Lower leg skin (tissue), 3 donors: ENCODE data around the gene CRTC1.

Source experiments
- POLR2A ChIP-seq, 2 donors: fragments of 450-650 bp; IDR thresholded peaks; one replicate each; pipeline ENCODE4 v1.6.1; 2016 to 2017; ENCODE audit warnings: antibody characterized with exemption in 2 of 2, mild to moderate bottlenecking in 1 of 2, moderate library complexity in 1 of 2
- TF ChIP-seq, protein P1 (sequence below), 3 donors: fragments of 450-650 bp; IDR thresholded peaks; one replicate each; pipeline ENCODE4 v1.5.1; 2016; ENCODE audit warnings: antibody characterized with exemption in 3 of 3, mild to moderate bottlenecking in 3 of 3, moderate library complexity in 2 of 3

DNA sequence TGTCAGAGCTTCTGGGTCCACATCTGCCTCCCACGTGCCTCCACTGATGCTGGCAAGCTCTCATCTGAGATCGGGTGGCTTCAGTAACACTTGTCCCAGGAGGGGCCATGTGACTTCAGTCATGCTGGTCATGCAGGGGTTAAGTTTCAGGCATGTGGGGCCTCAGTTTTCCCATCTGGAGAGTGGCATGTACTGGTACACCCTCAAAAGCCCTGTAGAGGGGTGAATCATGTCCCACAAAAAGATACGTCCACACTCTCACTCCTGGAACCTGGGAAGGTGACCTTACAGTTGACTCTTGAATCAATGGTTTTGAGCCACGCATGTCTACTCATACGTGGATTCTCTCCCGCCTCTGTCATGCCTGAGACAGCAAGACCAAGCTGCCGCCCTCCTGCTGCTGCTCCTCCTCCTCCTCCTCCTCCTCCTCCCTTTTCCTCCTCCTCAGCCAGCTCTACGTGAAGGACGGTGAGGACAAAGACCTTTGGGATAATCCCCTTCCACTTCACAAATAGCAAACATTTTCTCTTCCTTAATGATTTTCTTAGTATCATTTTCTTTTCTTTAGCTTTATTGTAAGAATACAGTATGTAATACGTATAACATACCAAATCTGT lies 54.0 kb downstream of the CRTC1 start:
- TF ChIP-seq, protein P1, sequence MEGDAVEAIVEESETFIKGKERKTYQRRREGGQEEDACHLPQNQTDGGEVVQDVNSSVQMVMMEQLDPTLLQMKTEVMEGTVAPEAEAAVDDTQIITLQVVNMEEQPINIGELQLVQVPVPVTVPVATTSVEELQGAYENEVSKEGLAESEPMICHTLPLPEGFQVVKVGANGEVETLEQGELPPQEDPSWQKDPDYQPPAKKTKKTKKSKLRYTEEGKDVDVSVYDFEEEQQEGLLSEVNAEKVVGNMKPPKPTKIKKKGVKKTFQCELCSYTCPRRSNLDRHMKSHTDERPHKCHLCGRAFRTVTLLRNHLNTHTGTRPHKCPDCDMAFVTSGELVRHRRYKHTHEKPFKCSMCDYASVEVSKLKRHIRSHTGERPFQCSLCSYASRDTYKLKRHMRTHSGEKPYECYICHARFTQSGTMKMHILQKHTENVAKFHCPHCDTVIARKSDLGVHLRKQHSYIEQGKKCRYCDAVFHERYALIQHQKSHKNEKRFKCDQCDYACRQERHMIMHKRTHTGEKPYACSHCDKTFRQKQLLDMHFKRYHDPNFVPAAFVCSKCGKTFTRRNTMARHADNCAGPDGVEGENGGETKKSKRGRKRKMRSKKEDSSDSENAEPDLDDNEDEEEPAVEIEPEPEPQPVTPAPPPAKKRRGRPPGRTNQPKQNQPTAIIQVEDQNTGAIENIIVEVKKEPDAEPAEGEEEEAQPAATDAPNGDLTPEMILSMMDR (IDR thresholded peaks at IDR 0.05), result no peak
- TF ChIP-seq POLR2A (IDR thresholded peaks at IDR 0.05), result no peak
